Kidney (tissue), 14 donors: ENCODE results near the gene SYNE3. TPM values are rescaled to one million over a fixed set of nuclear protein-coding genes. Genes with fewer than 3 reads are reported as not detected.
A peak's percentile ranks its signal among the peaks of the same experiment; 100 is the strongest.

Source experiments
- DNase-seq, 5 donors: peaks; one replicate each; pipeline ENCODE4 v3.0.0-alpha.2; 2013 to 2020
- FAIRE-seq: peaks from 2 replicates; lab custom pipeline; 2012; peaks lifted over from hg19 to GRCh38; lab: Jason Lieb, UNC
- H3K27ac ChIP-seq, 2 donors: one replicate each; pipeline ENCODE4 v1.7.0; 2013; ENCODE audit warnings: low read depth in 2 of 2, low read length in 2 of 2, inconsistent platforms in 1 of 2
- H3K27me3 ChIP-seq: one replicate; pipeline ENCODE4 v1.7.1; 2013; ENCODE audit warnings: low read length, inconsistent platforms; ENCODE audit not compliant: control insufficient read depth, insufficient read depth
- H3K36me3 ChIP-seq, 3 donors: one replicate each; pipeline versions ENCODE4 v1.7.0 to v1.7.1; 2013; ENCODE audit warnings: low read length in 3 of 3, control low read depth in 1 of 3, inconsistent platforms in 1 of 3; ENCODE audit not compliant: insufficient read depth in 3 of 3, control insufficient read depth in 2 of 3
- H3K4me1 ChIP-seq, 3 donors: one replicate each; pipeline versions ENCODE4 v1.7.0 to v1.7.1; 2013; ENCODE audit warnings: low read length in 3 of 3, inconsistent platforms in 1 of 3, low read depth in 1 of 3; ENCODE audit not compliant: control insufficient read depth in 2 of 3, insufficient read depth in 2 of 3
- H3K4me3 ChIP-seq, 3 donors: one replicate each; pipeline versions ENCODE4 v1.7.0 to v1.8.1; 2013; ENCODE audit warnings: low read length in 3 of 3, control low read depth in 1 of 3, inconsistent platforms in 1 of 3
- H3K9ac ChIP-seq, 3 donors: one replicate each; pipeline versions ENCODE4 v1.7.0 to v1.7.1; 2013; ENCODE audit warnings: low read length in 3 of 3, control low read depth in 1 of 3, inconsistent platforms in 1 of 3
- H3K9me3 ChIP-seq, 3 donors: one replicate each; pipeline versions ENCODE4 v1.7.0 to v1.7.1; 2013; ENCODE audit warnings: low read length in 3 of 3, control low read depth in 1 of 3, inconsistent platforms in 1 of 3; ENCODE audit not compliant: control insufficient read depth in 2 of 3, insufficient read depth in 1 of 3
- intact Hi-C: fragments of 100-400 bp; cut with DNase I; formaldehyde crosslinking; loops from one replicate; pipeline ENCODE4 v1.11.1; 2022
- polyA plus RNA-seq: library from polyadenylated mRNA; stranded (reverse); fragments of 350-450 nt; fragmentation: Illumina TruSeq; extraction: RNeasy Lipid Tissue Mini Kit (QIAGEN cat#74804); gene quantifications from one replicate; pipeline ENCODE4 v1.2.3, GENCODE V29; 2014; ENCODE audit warnings: low read depth, low replicate concordance; ENCODE audit not compliant: insufficient read depth
- total RNA-seq: library from RNA; stranded (reverse); fragmentation: NEBNext Ultra II Directional; extraction: Animal tissue kit (Norgen Biotek cat#: 25700); gene quantifications from one replicate; pipeline ENCODE4 v1.2.1, GENCODE V29; 2021
- TF ChIP-seq, protein P1 (sequence below): IDR thresholded peaks from 3 replicates; pipeline ENCODE4 v1.5.1; 2012; ENCODE audit warnings: mild to moderate bottlenecking, moderate library complexity, borderline replicate concordance; ENCODE audit not compliant: insufficient read depth; ENCODE audit errors: extremely low read depth
- donor health status: control.
- donor health status: control.
- donor health status: control.
- donor health status: control.
- donor health status: control.
- donor health status: DM: yes; HTN: yes; CAD: no.
- donor health status: Normal renal cell carcinoma (clear cell type).

SYNE3 gene
- total and polyA plus RNA-seq, 2 donors from 2014 or later: 0.54 to 18.5 TPM

DNA sequence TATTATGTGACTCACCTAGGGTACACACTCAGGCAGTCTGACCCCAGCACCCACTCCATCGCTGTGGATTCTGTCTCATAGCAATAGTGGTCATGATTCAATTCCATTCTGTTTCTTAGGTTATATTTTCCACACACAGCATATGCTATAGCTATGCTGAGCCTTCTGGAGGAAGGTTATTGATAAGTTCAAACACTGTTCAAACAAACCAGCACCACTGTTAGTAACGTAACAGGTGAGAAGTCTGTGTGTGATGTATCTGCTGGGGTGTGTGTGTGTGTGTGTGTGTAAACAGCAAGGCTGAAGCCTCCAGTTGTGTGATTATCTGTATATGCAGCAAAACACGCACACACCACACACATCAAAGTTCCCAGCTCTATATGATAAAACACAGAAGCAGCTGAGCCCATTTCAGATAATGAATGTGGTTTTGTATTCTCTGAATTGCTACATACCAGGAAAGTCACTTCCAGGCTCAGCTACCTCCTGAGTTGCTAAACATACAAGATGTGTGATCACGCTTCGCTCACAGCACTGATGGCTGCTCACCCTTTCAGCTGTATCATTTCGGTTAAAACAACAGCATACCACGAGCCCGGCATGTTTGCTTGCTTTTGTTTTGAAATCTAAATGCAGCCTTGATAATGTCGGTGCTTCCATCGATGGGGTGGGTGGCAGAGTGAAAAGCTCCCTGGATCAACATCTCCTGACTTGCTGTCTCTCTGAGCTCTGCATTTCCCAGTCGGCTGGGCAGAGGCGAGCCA is 6.8 kb upstream of the SYNE3 start:
- intact Hi-C loops: no loop called here
- Histone ChIP-seq H3K27ac (no peak overlapping the region), H3K36me3 (no peaks in the 10 kb centered on the region), H3K27me3 (no peaks in the 10 kb centered on the region), H3K4me3 (no peak overlapping the region), H3K9me3 (no peaks in the 10 kb centered on the region), H3K9ac (no peak overlapping the region), H3K4me1 (peaks cover 0 to 17% (median 14%) of the 10 kb centered on the region in 3 donors)
- FAIRE-seq (no peak), DNase-seq (peak in 1 of 5 donors; percentile 7)
- TF ChIP-seq, protein P1, sequence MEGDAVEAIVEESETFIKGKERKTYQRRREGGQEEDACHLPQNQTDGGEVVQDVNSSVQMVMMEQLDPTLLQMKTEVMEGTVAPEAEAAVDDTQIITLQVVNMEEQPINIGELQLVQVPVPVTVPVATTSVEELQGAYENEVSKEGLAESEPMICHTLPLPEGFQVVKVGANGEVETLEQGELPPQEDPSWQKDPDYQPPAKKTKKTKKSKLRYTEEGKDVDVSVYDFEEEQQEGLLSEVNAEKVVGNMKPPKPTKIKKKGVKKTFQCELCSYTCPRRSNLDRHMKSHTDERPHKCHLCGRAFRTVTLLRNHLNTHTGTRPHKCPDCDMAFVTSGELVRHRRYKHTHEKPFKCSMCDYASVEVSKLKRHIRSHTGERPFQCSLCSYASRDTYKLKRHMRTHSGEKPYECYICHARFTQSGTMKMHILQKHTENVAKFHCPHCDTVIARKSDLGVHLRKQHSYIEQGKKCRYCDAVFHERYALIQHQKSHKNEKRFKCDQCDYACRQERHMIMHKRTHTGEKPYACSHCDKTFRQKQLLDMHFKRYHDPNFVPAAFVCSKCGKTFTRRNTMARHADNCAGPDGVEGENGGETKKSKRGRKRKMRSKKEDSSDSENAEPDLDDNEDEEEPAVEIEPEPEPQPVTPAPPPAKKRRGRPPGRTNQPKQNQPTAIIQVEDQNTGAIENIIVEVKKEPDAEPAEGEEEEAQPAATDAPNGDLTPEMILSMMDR: no peak

DNA sequence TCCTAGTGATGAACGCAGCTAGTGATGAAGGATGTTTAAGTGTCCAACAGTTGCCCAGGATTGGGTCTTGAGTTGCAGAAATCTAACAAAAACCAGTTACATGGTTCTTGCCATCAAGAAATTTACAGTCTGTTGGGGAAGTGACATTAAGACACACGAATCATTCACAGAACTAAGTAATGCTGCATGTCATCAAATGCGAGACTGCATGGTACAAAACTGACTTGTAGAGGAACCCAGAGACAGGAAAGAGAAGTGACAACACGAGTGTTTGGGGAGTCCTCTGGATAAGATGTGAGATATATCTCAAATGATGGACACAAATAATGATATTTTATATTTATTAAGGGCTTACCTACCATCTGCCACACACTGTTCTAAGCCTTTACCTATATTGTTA is 6.1 kb upstream of the SYNE3 start:
- intact Hi-C loops: no loop called here
- peaks cover under 1% of the 10 kb centered on the region for H3K27me3 ChIP-seq
- TF ChIP-seq, protein P1: no peak
- H3K27ac ChIP-seq: no peak overlapping the region
- no peak overlapping the region for H3K4me3 ChIP-seq
- no peaks in the 10 kb centered on the region for H3K9me3 ChIP-seq
- H3K36me3 ChIP-seq: no peaks in the 10 kb centered on the region
- no peak for FAIRE-seq
- H3K9ac ChIP-seq: no peak overlapping the region
- no peak for DNase-seq
- peaks cover 0 to 17% (median 14%) of the 10 kb centered on the region in 3 donors for H3K4me1 ChIP-seq

DNA sequence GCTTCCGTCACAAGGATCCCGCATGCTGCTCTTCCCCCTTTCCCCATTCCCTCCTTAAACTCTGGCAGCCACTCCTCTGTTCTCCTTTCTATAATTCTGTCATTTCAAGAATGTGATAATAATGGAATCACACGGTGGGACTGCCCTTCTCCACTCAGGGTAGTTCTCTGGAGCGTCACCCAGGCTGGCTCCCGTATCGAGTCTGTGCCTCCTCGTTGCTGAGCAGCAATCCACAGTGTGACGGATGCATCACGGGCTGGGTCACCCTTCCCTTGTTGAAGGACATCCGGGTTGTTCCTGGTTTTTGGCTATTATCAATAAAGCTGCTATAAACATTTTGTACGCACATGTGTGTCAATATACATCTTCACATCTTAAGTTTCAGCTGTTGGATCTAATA is 5.7 kb upstream of the SYNE3 start:
- H3K9ac ChIP-seq: no peak overlapping the region
- no peak overlapping the region for H3K27ac ChIP-seq
- DNase-seq (peak in 1 of 5 donors; percentile 7), FAIRE-seq (no peak)
- peaks cover 3% of the 10 kb centered on the region for H3K27me3 ChIP-seq
- H3K4me3 ChIP-seq: no peak overlapping the region
- H3K36me3 ChIP-seq: no peaks in the 10 kb centered on the region
- intact Hi-C loops: no loop called here
- H3K9me3 ChIP-seq: no peaks in the 10 kb centered on the region
- peaks cover 0 to 20% (median 17%) of the 10 kb centered on the region in 3 donors for H3K4me1 ChIP-seq
- TF ChIP-seq, protein P1: no peak
